ENCODE results near the gene RTL10.

DNA sequence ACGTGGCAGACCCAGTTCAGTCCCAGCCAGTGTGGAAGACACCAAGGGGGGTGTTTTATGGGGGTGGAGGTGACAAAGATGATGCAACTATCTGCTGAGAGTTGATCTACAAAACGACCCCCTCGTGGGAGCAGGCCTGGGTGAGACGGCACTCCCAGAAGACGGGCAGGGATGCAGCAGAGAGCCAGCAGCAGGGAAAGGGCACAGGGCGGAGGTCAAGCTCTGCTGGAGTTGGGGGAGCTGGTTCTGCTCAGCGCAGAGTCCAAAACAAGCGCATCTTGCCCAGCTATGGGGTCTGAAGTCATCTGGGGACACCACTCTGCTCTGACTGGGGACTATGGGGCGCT lies 3.9 kb downstream of the RTL10 start:
- TF ChIP-seq CTCF (IDR thresholded peaks at IDR 0.05) (no peak), EZH2 (IDR thresholded peaks at IDR 0.05; ENCODE audit: borderline replicate concordance, insufficient read depth, low read depth, low read length, poor library complexity, severe bottlenecking) (no peak)

Measured in B cell (primary cell).